Lower leg skin (tissue), 4 donors: ENCODE measurements around the gene RGMA. TPM values are rescaled to one million over a fixed set of nuclear protein-coding genes. Genes with fewer than 3 reads are reported as not detected.

ENCODE experiments used
- DNase-seq, 2 donors: peaks; one replicate each; pipeline ENCODE4 v3.0.0-alpha.2; 2019; ENCODE audit warnings: low spot score in 2 of 2
- H3K4me3 ChIP-seq: fragments of 200-600 bp; sonication (generic); 2 replicates; pipeline ENCODE4 v1.5.1; 2017; ENCODE audit warnings: mild to moderate bottlenecking, low read depth; ENCODE audit not compliant: poor library complexity, severe bottlenecking
- CTCF ChIP-seq, 3 donors: fragments of 450-650 bp; IDR thresholded peaks; one replicate each; pipeline ENCODE4 v1.5.1; 2016; ENCODE audit warnings: antibody characterized with exemption in 3 of 3, mild to moderate bottlenecking in 3 of 3, moderate library complexity in 2 of 3
- POLR2A ChIP-seq, 2 donors: fragments of 450-650 bp; IDR thresholded peaks; one replicate each; pipeline ENCODE4 v1.6.1; 2016 to 2017; ENCODE audit warnings: antibody characterized with exemption in 2 of 2, mild to moderate bottlenecking in 1 of 2, moderate library complexity in 1 of 2
- WGBS, 2 donors: methylation state at CpG; one replicate each; pipeline ENCODE4 v1.1.5; 2018; 5-methylcytosine and 5-hydroxymethylcytosine counted together
- intact Hi-C: fragments of 100-400 bp; cut with DNase I; formaldehyde crosslinking; loops from one replicate; pipeline ENCODE4 v1.15.0; 2023; ENCODE audit warnings: low total_unique reads
- total RNA-seq, 4 donors: library from RNA; depleted of rRNA; stranded (reverse); fragments of >200 nt; gene quantifications; one replicate each; pipeline ENCODE4 v1.1.0, GENCODE V29; 2016

RGMA gene
- total RNA-seq, 4 donors from 2014 or later = 9.5 to 28.2 (median 16.6) TPM

GRCh38 chr15:93070551-93071296 is 18.3 kb downstream of the RGMA start:
- 54 to 59% methylated on average over 10 of the region's 10 CpGs for WGBS, 2 donors
- H3K4me3 ChIP-seq = no peak overlapping the region
- intact Hi-C loops = no loop called here
- TF ChIP-seq POLR2A (IDR thresholded peaks at IDR 0.05) = no peak
- no peak for TF ChIP-seq CTCF (IDR thresholded peaks at IDR 0.05)
- no peak for DNase-seq

- no peak overlapping the region for H3K4me3 ChIP-seq
- intact Hi-C loops = no loop called here
- no peak for DNase-seq
- TF ChIP-seq CTCF (IDR thresholded peaks at IDR 0.05) = no peak
- no peak for TF ChIP-seq POLR2A (IDR thresholded peaks at IDR 0.05)
- WGBS, 2 donors = 60 to 65% methylated on average over 10 of the region's 10 CpGs
Observed at GRCh38 chr15:93070132-93070531, 18.9 kb downstream of the RGMA start.

- 88 to 96% methylated on average over 6 of the region's 6 CpGs for WGBS, 2 donors
- no peak for TF ChIP-seq POLR2A (IDR thresholded peaks at IDR 0.05)
- no peak for TF ChIP-seq CTCF (IDR thresholded peaks at IDR 0.05)
- H3K4me3 ChIP-seq = no peak overlapping the region
- DNase-seq = no peak
- intact Hi-C loops = no loop called here
Observed at GRCh38 chr15:93068581-93069199, 20.3 kb downstream of the RGMA start.

GRCh38 chr15:93067649-93068085 is 21.3 kb downstream of the RGMA start:
- intact Hi-C loops = no loop called here
- DNase-seq = no peak
- H3K4me3 ChIP-seq = no peak overlapping the region
- TF ChIP-seq CTCF (IDR thresholded peaks at IDR 0.05) (no peak), POLR2A (IDR thresholded peaks at IDR 0.05) (no peak)
- 55 to 63% methylated on average over 4 of the region's 4 CpGs for WGBS, 2 donors

GRCh38 chr15:93066834-93067648 is 22.0 kb downstream of the RGMA start:
- TF ChIP-seq CTCF (IDR thresholded peaks at IDR 0.05) = no peak
- no peak for TF ChIP-seq POLR2A (IDR thresholded peaks at IDR 0.05)
- 54 to 57% methylated on average over 7 of the region's 7 CpGs for WGBS, 2 donors
- no peak overlapping the region for H3K4me3 ChIP-seq
- no peak for DNase-seq
- intact Hi-C loops = no loop called here
